ENCODE results near the gene CER1. TPM values are rescaled to one million over a fixed set of nuclear protein-coding genes. Genes with fewer than 3 reads are reported as not detected.

Gene CER1
- total and polyA plus RNA-seq, 7 donors, result 0.71 to 0.99 TPM; not detected in 5

GRCh38 chr9:14674630-14675029 is 47.9 kb downstream of the CER1 start:
- WGBS, 2 donors, result 18 to 46% methylated on average over 3 of the region's 3 CpGs
- Histone ChIP-seq H3K36me3 (peaks cover 0 to 26% (median 0%) of the 10 kb centered on the region in 4 donors), H3K4me3 (no peak overlapping the region), H3K27ac (no peak overlapping the region), H3K4me1 (no peaks in the 10 kb centered on the region), H3K27me3 (no peaks in the 10 kb centered on the region), H3K9me3 (no peaks in the 10 kb centered on the region)
- TF ChIP-seq, protein P1, sequence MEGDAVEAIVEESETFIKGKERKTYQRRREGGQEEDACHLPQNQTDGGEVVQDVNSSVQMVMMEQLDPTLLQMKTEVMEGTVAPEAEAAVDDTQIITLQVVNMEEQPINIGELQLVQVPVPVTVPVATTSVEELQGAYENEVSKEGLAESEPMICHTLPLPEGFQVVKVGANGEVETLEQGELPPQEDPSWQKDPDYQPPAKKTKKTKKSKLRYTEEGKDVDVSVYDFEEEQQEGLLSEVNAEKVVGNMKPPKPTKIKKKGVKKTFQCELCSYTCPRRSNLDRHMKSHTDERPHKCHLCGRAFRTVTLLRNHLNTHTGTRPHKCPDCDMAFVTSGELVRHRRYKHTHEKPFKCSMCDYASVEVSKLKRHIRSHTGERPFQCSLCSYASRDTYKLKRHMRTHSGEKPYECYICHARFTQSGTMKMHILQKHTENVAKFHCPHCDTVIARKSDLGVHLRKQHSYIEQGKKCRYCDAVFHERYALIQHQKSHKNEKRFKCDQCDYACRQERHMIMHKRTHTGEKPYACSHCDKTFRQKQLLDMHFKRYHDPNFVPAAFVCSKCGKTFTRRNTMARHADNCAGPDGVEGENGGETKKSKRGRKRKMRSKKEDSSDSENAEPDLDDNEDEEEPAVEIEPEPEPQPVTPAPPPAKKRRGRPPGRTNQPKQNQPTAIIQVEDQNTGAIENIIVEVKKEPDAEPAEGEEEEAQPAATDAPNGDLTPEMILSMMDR (IDR thresholded peaks at IDR 0.05), result no peak
- TF ChIP-seq POLR2AphosphoS5 (IDR thresholded peaks at IDR 0.05) (no peak), POLR2A (IDR thresholded peaks at IDR 0.05) (no peak), EP300 (IDR thresholded peaks at IDR 0.05) (no peak)
- no peak for DNase-seq
- intact Hi-C loops (cut with DNase I), result no loop called here

- H3K9me3 ChIP-seq, result no peaks in the 10 kb centered on the region
- H3K27ac ChIP-seq, result no peak overlapping the region
- DNase-seq, result no peak
- H3K27me3 ChIP-seq, result no peaks in the 10 kb centered on the region
- TF ChIP-seq, protein P1 (IDR thresholded peaks at IDR 0.05), result no peak
- TF ChIP-seq EP300 (IDR thresholded peaks at IDR 0.05) (no peak), POLR2AphosphoS5 (IDR thresholded peaks at IDR 0.05) (no peak), POLR2A (IDR thresholded peaks at IDR 0.05) (no peak)
- 83 to 87% methylated on average over 3 of the region's 3 CpGs for WGBS, 2 donors
- no peak overlapping the region for H3K4me3 ChIP-seq
- intact Hi-C loops (cut with DNase I), result no loop called here
- no peaks in the 10 kb centered on the region for H3K4me1 ChIP-seq
- peaks cover 0 to 26% (median 0%) of the 10 kb centered on the region in 4 donors for H3K36me3 ChIP-seq
Observed at GRCh38 chr9:14671377-14671776, 51.2 kb downstream of the CER1 start.

- Histone ChIP-seq H3K4me3 (no peak overlapping the region), H3K36me3 (peaks cover 0 to 26% (median 0%) of the 10 kb centered on the region in 4 donors), H3K9me3 (no peaks in the 10 kb centered on the region), H3K27ac (no peak overlapping the region), H3K4me1 (no peaks in the 10 kb centered on the region), H3K27me3 (no peaks in the 10 kb centered on the region)
- intact Hi-C loops (cut with DNase I), result no loop called here
- WGBS, 2 donors, result 43 to 79% methylated on average over 1 of the region's 1 CpG
- DNase-seq, result no peak
- TF ChIP-seq POLR2AphosphoS5 (IDR thresholded peaks at IDR 0.05), result no peak
- TF ChIP-seq POLR2A (IDR thresholded peaks at IDR 0.05), result no peak
- TF ChIP-seq EP300 (IDR thresholded peaks at IDR 0.05), result no peak
- TF ChIP-seq, protein P1 (IDR thresholded peaks at IDR 0.05), result no peak
Observed at GRCh38 chr9:14670718-14671117, 51.8 kb downstream of the CER1 start.

Other genes with a start within 250 kb of the CER1 start
- 10 to 100 TPM; 14.1 to 34.9 (median 15.3) TPM for gene ZDHHC21, start 29.3 kb downstream of the CER1 start, total RNA-seq
- gene ZDHHC21, start 29.3 kb downstream of the CER1 start, polyA plus RNA-seq, result 1 to 10 TPM; 3.0 to 5.1 (median 4.0) TPM
- 10 to 100 TPM; 10.6 to 45.1 (median 16.6) TPM for gene FREM1, start 187.7 kb upstream of the CER1 start, total RNA-seq
- 1 to 10 TPM in 1 of 3 donors, under 1 TPM in 1, not detected in 1; 0.96 to 1.2 TPM for gene FREM1, start 187.7 kb upstream of the CER1 start, polyA plus RNA-seq

Measured in sigmoid colon (tissue), 7 donors.